ENCODE measurements around the gene RAB11FIP4. TPM values are rescaled to one million over a fixed set of nuclear protein-coding genes. Genes with fewer than 3 reads are reported as not detected.

The RAB11FIP4 gene
- total RNA-seq, 3 donors from 2014 or later = 9.9 to 11.0 (median 10.8) TPM

GRCh38 chr17:31444026-31444425, 52.6 kb downstream of the RAB11FIP4 start:
- H3K27me3 Mint-ChIP-seq (ENCODE audit: low read depth) = no peaks in the 10 kb centered on the region
- H3K4me1 Mint-ChIP-seq (ENCODE audit: low read depth) = peaks cover 2% of the 10 kb centered on the region
- H3K9me3 Mint-ChIP-seq = no peaks in the 10 kb centered on the region
- DNase-seq = no peak
- H3K36me3 Mint-ChIP-seq (ENCODE audit: insufficient read depth) = no peaks in the 10 kb centered on the region
- ATAC-seq = no peak
- no peak overlapping the region for H3K4me3 Mint-ChIP-seq

- DNase-seq (no peak), ATAC-seq (no peak)
- Mint-ChIP-seq H3K27me3 (ENCODE audit: low read depth) (no peaks in the 10 kb centered on the region), H3K9me3 (no peaks in the 10 kb centered on the region), H3K36me3 (ENCODE audit: insufficient read depth) (no peaks in the 10 kb centered on the region), H3K4me1 (ENCODE audit: low read depth) (peaks cover 2% of the 10 kb centered on the region), H3K4me3 (no peak overlapping the region)
Observed at GRCh38 chr17:31446195-31446967, 54.9 kb downstream of the RAB11FIP4 start.

DNA sequence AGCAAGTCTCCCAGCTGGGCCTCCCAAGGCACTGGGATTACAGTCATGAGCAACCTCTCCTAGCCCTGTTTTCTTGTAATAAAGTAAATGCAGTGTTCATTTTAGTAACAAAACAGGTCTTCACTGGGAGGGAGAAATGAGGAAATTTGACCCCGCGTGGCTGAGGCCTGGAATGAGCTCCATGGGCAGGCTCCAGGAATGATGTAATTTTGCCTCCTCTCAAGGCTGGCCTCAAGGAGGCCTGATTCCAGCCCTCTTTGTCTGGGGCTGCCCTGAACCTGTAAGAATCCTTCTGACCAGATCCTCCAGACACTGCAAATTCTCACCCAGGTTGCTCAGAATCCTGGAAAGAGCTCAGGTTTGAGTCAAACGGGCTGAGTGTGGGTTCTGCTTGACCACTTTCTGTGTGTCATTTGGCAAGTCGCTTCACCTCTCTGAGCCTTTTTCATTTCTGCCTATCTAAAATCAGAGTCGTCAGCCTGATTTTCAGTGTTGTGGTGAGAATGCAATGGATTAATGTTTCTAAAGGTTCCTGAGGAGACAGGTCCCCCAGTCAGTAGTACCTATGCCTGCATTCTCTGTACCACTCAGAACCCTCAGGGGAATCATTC, 57.1 kb downstream of the RAB11FIP4 start:
- no peaks in the 10 kb centered on the region for H3K36me3 Mint-ChIP-seq (ENCODE audit: insufficient read depth)
- no peaks in the 10 kb centered on the region for H3K27me3 Mint-ChIP-seq (ENCODE audit: low read depth)
- H3K4me3 Mint-ChIP-seq = no peak overlapping the region
- DNase-seq (no peak), ATAC-seq (no peak)
- peaks cover 2% of the 10 kb centered on the region for H3K4me1 Mint-ChIP-seq (ENCODE audit: low read depth)
- no peaks in the 10 kb centered on the region for H3K9me3 Mint-ChIP-seq

DNA sequence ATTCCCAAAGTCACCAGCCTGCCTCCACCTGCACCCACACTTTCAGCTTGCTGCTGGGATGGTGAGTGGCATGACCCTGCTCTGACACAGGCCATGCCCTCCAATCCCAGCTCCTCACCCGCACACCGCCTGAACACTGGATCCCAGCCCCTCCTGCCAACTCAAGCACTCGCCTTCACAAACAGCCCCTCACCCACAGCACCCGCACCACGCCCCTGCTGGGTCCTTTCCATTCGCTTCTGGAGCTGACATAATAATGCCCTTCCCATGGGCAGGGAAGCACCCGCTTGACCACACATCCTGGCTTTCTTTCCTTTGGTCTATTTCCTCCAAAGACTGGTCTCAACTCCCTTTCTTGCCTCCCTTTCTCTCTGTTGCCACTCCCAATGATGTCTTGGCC, 57.6 kb downstream of the RAB11FIP4 start:
- no peaks in the 10 kb centered on the region for H3K36me3 Mint-ChIP-seq (ENCODE audit: insufficient read depth)
- no peaks in the 10 kb centered on the region for H3K9me3 Mint-ChIP-seq
- no peak for ATAC-seq
- no peaks in the 10 kb centered on the region for H3K27me3 Mint-ChIP-seq (ENCODE audit: low read depth)
- DNase-seq = no peak
- H3K4me1 Mint-ChIP-seq (ENCODE audit: low read depth) = peaks cover 2% of the 10 kb centered on the region
- no peak overlapping the region for H3K4me3 Mint-ChIP-seq

- Mint-ChIP-seq H3K4me3 (no peak overlapping the region), H3K9me3 (no peaks in the 10 kb centered on the region), H3K36me3 (ENCODE audit: insufficient read depth) (no peaks in the 10 kb centered on the region), H3K4me1 (ENCODE audit: low read depth) (no peaks in the 10 kb centered on the region), H3K27me3 (ENCODE audit: low read depth) (no peaks in the 10 kb centered on the region)
- ATAC-seq (no peak), DNase-seq (no peak)
Observed at GRCh38 chr17:31449746-31450145, 58.3 kb downstream of the RAB11FIP4 start.

GRCh38 chr17:31452101-31452500, 60.6 kb downstream of the RAB11FIP4 start:
- ATAC-seq (no peak), DNase-seq (no peak)
- no peaks in the 10 kb centered on the region for H3K36me3 Mint-ChIP-seq (ENCODE audit: insufficient read depth)
- no peaks in the 10 kb centered on the region for H3K4me1 Mint-ChIP-seq (ENCODE audit: low read depth)
- no peaks in the 10 kb centered on the region for H3K27me3 Mint-ChIP-seq (ENCODE audit: low read depth)
- H3K9me3 Mint-ChIP-seq = no peaks in the 10 kb centered on the region
- no peak overlapping the region for H3K4me3 Mint-ChIP-seq

DNA sequence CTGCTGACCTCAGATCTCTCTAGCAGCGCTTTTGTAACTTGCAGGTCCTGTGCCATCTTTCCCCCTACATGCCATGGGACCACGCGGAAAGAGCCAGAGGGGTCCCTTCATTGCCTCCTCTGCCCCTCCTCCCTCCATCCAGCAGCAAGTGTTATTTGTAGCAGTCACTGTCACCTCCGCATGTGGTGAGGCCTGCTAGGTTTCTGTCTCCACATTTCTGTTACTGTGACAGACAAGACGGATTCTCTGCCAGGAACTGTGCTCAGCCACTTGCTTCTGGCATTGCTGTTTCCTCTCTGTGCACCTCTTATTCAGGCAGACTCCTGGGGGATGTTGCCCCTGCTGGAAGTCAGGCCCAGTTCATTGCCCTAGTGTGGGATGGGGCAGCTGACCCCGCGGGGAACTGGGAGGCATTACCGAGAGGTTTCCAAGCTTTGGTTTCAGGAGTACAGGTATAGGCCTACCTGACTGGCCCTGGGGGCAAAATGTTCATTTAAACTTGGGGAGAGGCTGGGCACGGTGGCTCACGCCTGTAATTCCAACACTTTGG, 61.2 kb downstream of the RAB11FIP4 start:
- Mint-ChIP-seq H3K4me1 (ENCODE audit: low read depth) (no peaks in the 10 kb centered on the region), H3K27me3 (ENCODE audit: low read depth) (no peaks in the 10 kb centered on the region), H3K9me3 (no peaks in the 10 kb centered on the region), H3K4me3 (no peak overlapping the region), H3K36me3 (ENCODE audit: insufficient read depth) (no peaks in the 10 kb centered on the region)
- DNase-seq (no peak), ATAC-seq (no peak)

- H3K4me1 Mint-ChIP-seq (ENCODE audit: low read depth) = no peaks in the 10 kb centered on the region
- H3K4me3 Mint-ChIP-seq = no peak overlapping the region
- no peaks in the 10 kb centered on the region for H3K27me3 Mint-ChIP-seq (ENCODE audit: low read depth)
- no peaks in the 10 kb centered on the region for H3K36me3 Mint-ChIP-seq (ENCODE audit: insufficient read depth)
- no peak for DNase-seq
- no peak for ATAC-seq
- H3K9me3 Mint-ChIP-seq = no peaks in the 10 kb centered on the region
Observed at GRCh38 chr17:31453896-31454295, 62.4 kb downstream of the RAB11FIP4 start.

DNA sequence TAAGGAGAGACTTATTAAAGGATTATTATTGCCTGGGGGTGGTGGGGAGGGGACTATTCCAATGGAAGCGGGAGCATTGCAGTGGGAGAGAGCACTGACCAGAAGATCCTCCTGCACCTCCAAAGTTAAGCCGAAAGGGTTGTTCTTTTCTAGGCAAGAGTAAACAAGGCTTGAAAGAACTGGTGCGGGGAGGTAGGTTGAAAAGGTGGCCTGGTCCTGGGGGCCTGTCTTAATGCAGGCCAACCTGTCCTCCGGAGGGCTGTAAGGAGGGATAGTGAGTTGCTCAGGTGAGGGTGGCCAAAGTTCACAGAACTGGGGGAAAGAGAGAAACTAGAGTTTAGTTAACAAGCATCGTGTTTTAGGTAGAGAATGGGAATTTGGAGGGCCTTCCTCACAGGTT, 65.3 kb downstream of the RAB11FIP4 start:
- H3K4me3 Mint-ChIP-seq = no peak overlapping the region
- H3K9me3 Mint-ChIP-seq = no peaks in the 10 kb centered on the region
- no peaks in the 10 kb centered on the region for H3K27me3 Mint-ChIP-seq (ENCODE audit: low read depth)
- DNase-seq (no peak), ATAC-seq (no peak)
- H3K4me1 Mint-ChIP-seq (ENCODE audit: low read depth) = no peaks in the 10 kb centered on the region
- no peaks in the 10 kb centered on the region for H3K36me3 Mint-ChIP-seq (ENCODE audit: insufficient read depth)

DNA sequence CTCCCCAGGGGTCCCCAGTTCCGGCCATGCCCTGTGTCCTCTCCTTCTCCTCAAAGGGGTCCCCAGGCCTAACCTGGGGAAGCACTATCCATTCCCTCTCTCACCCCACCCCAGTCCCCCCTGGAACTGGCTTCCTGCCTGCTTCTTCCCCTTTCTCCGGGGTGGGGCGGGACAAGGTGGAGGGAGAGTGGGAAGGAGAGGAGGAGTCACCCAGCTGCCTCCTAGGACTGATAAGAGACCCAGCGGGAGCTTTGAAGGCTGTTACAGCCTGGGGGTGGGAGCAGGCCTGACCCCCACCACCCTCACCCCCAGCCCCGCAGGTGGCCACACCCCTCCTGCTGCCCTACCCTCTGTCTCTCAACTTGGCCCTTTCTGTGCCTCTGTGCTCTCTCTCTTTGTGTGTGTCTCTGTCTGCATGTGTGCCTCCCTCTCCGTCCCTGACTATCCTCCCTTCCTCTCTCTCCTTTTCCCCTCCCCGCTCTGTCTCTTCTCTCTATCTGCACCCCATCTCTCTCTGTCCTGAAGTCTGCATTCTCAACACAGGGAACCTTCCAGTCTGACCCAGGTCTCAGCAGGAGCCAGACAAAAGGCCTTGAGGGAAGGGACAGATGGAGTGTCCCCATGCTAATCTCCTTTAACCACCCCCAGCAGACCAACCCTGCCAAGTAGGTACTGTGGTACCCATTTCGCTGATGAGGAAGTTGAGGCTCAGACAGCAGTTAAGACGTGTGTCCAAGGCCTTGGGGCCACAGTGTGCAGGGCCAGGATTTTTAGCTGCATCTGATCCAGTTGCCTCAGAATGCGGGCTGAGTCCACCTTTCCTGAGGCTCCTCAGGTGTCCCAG, 66.1 kb downstream of the RAB11FIP4 start:
- no peak for DNase-seq
- Mint-ChIP-seq H3K9me3 (no peaks in the 10 kb centered on the region), H3K27me3 (ENCODE audit: low read depth) (no peaks in the 10 kb centered on the region), H3K4me3 (no peak overlapping the region), H3K36me3 (ENCODE audit: insufficient read depth) (no peaks in the 10 kb centered on the region), H3K4me1 (ENCODE audit: low read depth) (no peaks in the 10 kb centered on the region)
- no peak for ATAC-seq

GRCh38 chr17:31458829-31459228, 67.4 kb downstream of the RAB11FIP4 start:
- Mint-ChIP-seq H3K4me1 (ENCODE audit: low read depth) (no peaks in the 10 kb centered on the region), H3K9me3 (no peaks in the 10 kb centered on the region), H3K27me3 (ENCODE audit: low read depth) (no peaks in the 10 kb centered on the region), H3K4me3 (no peak overlapping the region), H3K36me3 (ENCODE audit: insufficient read depth) (no peaks in the 10 kb centered on the region)
- DNase-seq (no peak), ATAC-seq (no peak)

- Mint-ChIP-seq H3K27me3 (ENCODE audit: low read depth) (no peaks in the 10 kb centered on the region), H3K4me3 (no peak overlapping the region), H3K36me3 (ENCODE audit: insufficient read depth) (no peaks in the 10 kb centered on the region), H3K9me3 (no peaks in the 10 kb centered on the region), H3K4me1 (ENCODE audit: low read depth) (no peaks in the 10 kb centered on the region)
- ATAC-seq = no peak
- DNase-seq = no peak
Observed at GRCh38 chr17:31459716-31460115, 68.2 kb downstream of the RAB11FIP4 start.

DNA sequence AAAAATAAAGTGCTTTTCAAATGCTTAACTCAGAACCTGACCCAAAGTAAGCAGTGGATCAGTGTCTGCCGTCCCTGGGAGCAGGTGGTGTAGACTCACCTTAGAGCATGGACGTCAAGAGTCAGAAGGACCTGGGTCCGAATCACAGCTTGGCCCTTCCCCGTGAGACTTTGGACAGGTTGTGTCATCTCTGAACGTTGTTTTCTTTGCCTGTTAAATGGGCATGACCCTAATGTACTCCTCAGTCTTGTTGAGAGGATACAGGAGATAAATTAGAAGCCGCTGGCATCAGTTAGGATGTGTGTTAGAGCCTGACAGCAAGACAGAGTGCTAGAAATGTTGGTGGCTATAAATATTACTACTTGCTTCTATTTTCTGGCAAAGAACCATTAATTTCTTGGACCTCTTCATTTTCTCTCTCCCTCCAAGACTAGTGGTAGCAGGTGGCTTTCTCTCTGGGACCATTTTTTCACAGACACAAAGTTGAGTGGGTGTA, 68.8 kb downstream of the RAB11FIP4 start:
- ATAC-seq = no peak
- no peaks in the 10 kb centered on the region for H3K4me1 Mint-ChIP-seq (ENCODE audit: low read depth)

GRCh38 chr17:31461227-31461810, 69.8 kb downstream of the RAB11FIP4 start:
- DNase-seq (no peak), ATAC-seq (no peak)
- Mint-ChIP-seq H3K4me1 (ENCODE audit: low read depth) (no peaks in the 10 kb centered on the region), H3K4me3 (no peak overlapping the region), H3K36me3 (ENCODE audit: insufficient read depth) (no peaks in the 10 kb centered on the region), H3K9me3 (no peaks in the 10 kb centered on the region), H3K27me3 (ENCODE audit: low read depth) (no peaks in the 10 kb centered on the region)

More for the DNA sequence above, 68.8 kb downstream of the RAB11FIP4 start:
- DNase-seq = no peak
- no peaks in the 10 kb centered on the region for H3K9me3 Mint-ChIP-seq
- no peaks in the 10 kb centered on the region for H3K36me3 Mint-ChIP-seq (ENCODE audit: insufficient read depth)
- H3K27me3 Mint-ChIP-seq (ENCODE audit: low read depth) = no peaks in the 10 kb centered on the region
- H3K4me3 Mint-ChIP-seq = no peak overlapping the region

Data from activated T-cell treated with anti-CD3 and anti-CD28 coated beads, Interleukin-2, amount 50 U/mL, for 4 hours (primary cell).